DOHH2 (cell line): Measurements from ENCODE around the gene EVC.

Experiments
- H3F3A ChIP-seq: fragments of 200-600 bp; sonication (generic), shearing (Covaris generic); 2 replicates; pipeline ENCODE4 v1.6.0; 2016; ENCODE audit warnings: antibody characterized with exemption, mild to moderate bottlenecking; ENCODE audit not compliant: control insufficient read depth, insufficient read depth
- H3K27ac ChIP-seq: fragments of 200-600 bp; sonication (generic); 2 replicates; pipeline ENCODE4 v1.5.1; 2014; ENCODE audit warnings: low read depth, mild to moderate bottlenecking, low read length, moderate library complexity
- H3K27me3 ChIP-seq: fragments of 200-600 bp; sonication (generic); 2 replicates; pipeline ENCODE4 v1.6.1; 2014; ENCODE audit warnings: mild to moderate bottlenecking, low read length, mixed read lengths; ENCODE audit not compliant: control insufficient read depth
- H3K36me3 ChIP-seq: fragments of 200-600 bp; sonication (generic); 2 replicates; pipeline ENCODE4 v1.6.1; 2014; ENCODE audit warnings: mild to moderate bottlenecking, low read length, moderate library complexity, mixed read lengths; ENCODE audit not compliant: control insufficient read depth
- H3K4me1 ChIP-seq: fragments of 200-600 bp; sonication (generic); 2 replicates; pipeline ENCODE4 v1.6.1; 2014; ENCODE audit warnings: mild to moderate bottlenecking, low read length, mixed read lengths; ENCODE audit not compliant: control insufficient read depth
- H3K4me2 ChIP-seq: fragments of 200-600 bp; sonication (generic); 2 replicates; pipeline ENCODE4 v1.6.0; 2014; ENCODE audit warnings: mild to moderate bottlenecking, low read length, moderate library complexity
- H3K4me3 ChIP-seq: fragments of 200-600 bp; sonication (generic); 2 replicates; pipeline ENCODE4 v1.5.1; 2014; ENCODE audit warnings: mild to moderate bottlenecking, low read length, mixed read lengths
- H3K79me2 ChIP-seq: fragments of 200-600 bp; sonication (generic); 2 replicates; pipeline ENCODE4 v1.6.1; 2014; ENCODE audit warnings: mild to moderate bottlenecking, low read length, mixed read lengths; ENCODE audit not compliant: control insufficient read depth
- H3K9me2 ChIP-seq: fragments of 200-600 bp; sonication (generic); replicated peaks from 2 replicates; pipeline ENCODE4 v1.6.1; 2014; ENCODE audit warnings: mild to moderate bottlenecking, low read length, mixed read lengths; ENCODE audit not compliant: control insufficient read depth
- H3K9me3 ChIP-seq: fragments of 200-600 bp; sonication (generic); 2 replicates; pipeline ENCODE4 v1.6.1; 2014; ENCODE audit warnings: antibody characterized with exemption, low read length, mixed read lengths; ENCODE audit not compliant: control insufficient read depth, insufficient read depth
- H4K20me1 ChIP-seq: fragments of 200-600 bp; sonication (generic); 2 replicates; pipeline ENCODE4 v1.6.0; 2014; ENCODE audit warnings: low read depth, mild to moderate bottlenecking, antibody characterized with exemption, low read length, moderate library complexity; ENCODE audit not compliant: control insufficient read depth, insufficient read depth
- EZH2phosphoT487 ChIP-seq: fragments of 200-600 bp; sonication (generic); IDR thresholded peaks from 2 replicates; pipeline ENCODE4 v1.6.1; 2017; ENCODE audit warnings: borderline replicate concordance, mild to moderate bottlenecking, antibody characterized with exemption, low read length, moderate library complexity, mixed read lengths
- TF ChIP-seq, protein P1 (sequence below): fragments of 200-600 bp; sonication (generic); IDR thresholded peaks from one replicate; pipeline ENCODE4 v1.5.1; 2014; ENCODE audit warnings: antibody characterized with exemption, mild to moderate bottlenecking, low read depth, low read length; ENCODE audit not compliant: poor library complexity, severe bottlenecking

Gene EVC

GRCh38 chr4:5755161-5755560, 44.2 kb downstream of the EVC start:
- no peaks in the 10 kb centered on the region for H3K9me2 ChIP-seq
- TF ChIP-seq, protein P1, sequence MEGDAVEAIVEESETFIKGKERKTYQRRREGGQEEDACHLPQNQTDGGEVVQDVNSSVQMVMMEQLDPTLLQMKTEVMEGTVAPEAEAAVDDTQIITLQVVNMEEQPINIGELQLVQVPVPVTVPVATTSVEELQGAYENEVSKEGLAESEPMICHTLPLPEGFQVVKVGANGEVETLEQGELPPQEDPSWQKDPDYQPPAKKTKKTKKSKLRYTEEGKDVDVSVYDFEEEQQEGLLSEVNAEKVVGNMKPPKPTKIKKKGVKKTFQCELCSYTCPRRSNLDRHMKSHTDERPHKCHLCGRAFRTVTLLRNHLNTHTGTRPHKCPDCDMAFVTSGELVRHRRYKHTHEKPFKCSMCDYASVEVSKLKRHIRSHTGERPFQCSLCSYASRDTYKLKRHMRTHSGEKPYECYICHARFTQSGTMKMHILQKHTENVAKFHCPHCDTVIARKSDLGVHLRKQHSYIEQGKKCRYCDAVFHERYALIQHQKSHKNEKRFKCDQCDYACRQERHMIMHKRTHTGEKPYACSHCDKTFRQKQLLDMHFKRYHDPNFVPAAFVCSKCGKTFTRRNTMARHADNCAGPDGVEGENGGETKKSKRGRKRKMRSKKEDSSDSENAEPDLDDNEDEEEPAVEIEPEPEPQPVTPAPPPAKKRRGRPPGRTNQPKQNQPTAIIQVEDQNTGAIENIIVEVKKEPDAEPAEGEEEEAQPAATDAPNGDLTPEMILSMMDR, result no peak
- no peak for TF ChIP-seq EZH2phosphoT487
- no peaks in the 10 kb centered on the region for H3K27me3 ChIP-seq
- H3K4me2 ChIP-seq, result no peak overlapping the region
- no peaks in the 10 kb centered on the region for H3K36me3 ChIP-seq
- H3K27ac ChIP-seq, result no peak overlapping the region
- H3K4me1 ChIP-seq, result no peaks in the 10 kb centered on the region
- no peaks in the 10 kb centered on the region for H3K79me2 ChIP-seq
- H3K9me3 ChIP-seq, result no peaks in the 10 kb centered on the region
- no peaks in the 10 kb centered on the region for H3F3A ChIP-seq
- no peak overlapping the region for H3K4me3 ChIP-seq
- H4K20me1 ChIP-seq, result no peaks in the 10 kb centered on the region

- no peak for TF ChIP-seq EZH2phosphoT487
- TF ChIP-seq, protein P1, result no peak
- Histone ChIP-seq H3K36me3 (no peaks in the 10 kb centered on the region), H3K4me2 (no peak overlapping the region), H3K27ac (no peak overlapping the region), H3K9me3 (no peaks in the 10 kb centered on the region), H3K27me3 (no peaks in the 10 kb centered on the region), H3K4me1 (no peaks in the 10 kb centered on the region), H3F3A (no peaks in the 10 kb centered on the region), H3K79me2 (no peaks in the 10 kb centered on the region), H4K20me1 (no peaks in the 10 kb centered on the region), H3K4me3 (no peak overlapping the region), H3K9me2 (no peaks in the 10 kb centered on the region)
These were observed 44.7 kb downstream of the EVC start for GRCh38 chr4:5755679-5756078.

GRCh38 chr4:5756271-5756670, 45.3 kb downstream of the EVC start:
- Histone ChIP-seq H3K9me3 (no peaks in the 10 kb centered on the region), H3F3A (no peaks in the 10 kb centered on the region), H3K36me3 (no peaks in the 10 kb centered on the region), H3K79me2 (no peaks in the 10 kb centered on the region), H4K20me1 (no peaks in the 10 kb centered on the region), H3K9me2 (no peaks in the 10 kb centered on the region), H3K27ac (no peak overlapping the region), H3K4me2 (no peak overlapping the region), H3K27me3 (no peaks in the 10 kb centered on the region), H3K4me3 (no peak overlapping the region), H3K4me1 (no peaks in the 10 kb centered on the region)
- TF ChIP-seq EZH2phosphoT487, result no peak
- TF ChIP-seq, protein P1, result no peak

DNA sequence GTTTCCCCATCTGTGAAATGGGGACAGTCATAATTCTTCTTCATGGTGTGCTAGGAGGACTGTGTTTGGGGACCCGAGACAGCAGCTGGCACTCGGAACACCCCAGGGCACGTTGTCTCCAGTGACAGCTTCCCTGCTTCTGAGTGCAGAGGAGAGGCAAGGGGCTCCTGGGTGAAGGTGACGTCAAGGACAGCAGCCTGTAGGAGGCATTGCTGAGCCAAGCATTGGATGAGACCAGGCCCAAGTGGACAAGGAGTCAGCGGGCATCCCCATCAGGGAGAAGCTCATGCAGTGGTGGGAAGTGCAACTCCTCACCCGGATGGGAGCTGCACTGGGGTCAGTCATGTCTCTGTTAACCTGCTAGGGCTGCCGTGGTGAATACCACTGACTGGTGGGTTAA, 46.1 kb downstream of the EVC start:
- Histone ChIP-seq H3K4me3 (no peak overlapping the region), H3F3A (no peaks in the 10 kb centered on the region), H3K9me3 (no peaks in the 10 kb centered on the region), H3K9me2 (no peaks in the 10 kb centered on the region), H3K36me3 (no peaks in the 10 kb centered on the region), H3K4me2 (no peak overlapping the region), H4K20me1 (no peaks in the 10 kb centered on the region), H3K27me3 (no peaks in the 10 kb centered on the region), H3K4me1 (no peaks in the 10 kb centered on the region), H3K79me2 (no peaks in the 10 kb centered on the region), H3K27ac (no peak overlapping the region)
- TF ChIP-seq EZH2phosphoT487, result no peak
- TF ChIP-seq, protein P1, result no peak
